ENCODE data around the gene TEX264.

Gene TEX264

GRCh38 chr3:51682526-51682925, 11.5 kb downstream of the TEX264 start:
- Histone ChIP-seq H3K36me3 (ENCODE audit: control insufficient read depth, insufficient read depth, low read length) (no peaks in the 10 kb centered on the region), H3K27ac (ENCODE audit: insufficient read depth, low read depth, low read length, poor library complexity, severe bottlenecking) (no peak overlapping the region), H3K4me3 (ENCODE audit: insufficient read depth, low read depth, low read length) (no peak overlapping the region), H3K9me3 (ENCODE audit: control insufficient read depth, low read length) (no peaks in the 10 kb centered on the region), H3K4me1 (ENCODE audit: control insufficient read depth, insufficient read depth, low read length) (peaks cover 5% of the 10 kb centered on the region), H3K27me3 (ENCODE audit: control insufficient read depth, insufficient read depth, low read length, poor library complexity, severe bottlenecking) (no peaks in the 10 kb centered on the region)
- 78 to 80% methylated on average over 7 of the region's 7 CpGs for WGBS, 2 experiments

GRCh38 chr3:51683566-51683965, 12.5 kb downstream of the TEX264 start:
- no peak overlapping the region for H3K27ac ChIP-seq (ENCODE audit: insufficient read depth, low read depth, low read length, poor library complexity, severe bottlenecking)
- no peak overlapping the region for H3K4me3 ChIP-seq (ENCODE audit: insufficient read depth, low read depth, low read length)
- H3K36me3 ChIP-seq (ENCODE audit: control insufficient read depth, insufficient read depth, low read length): no peaks in the 10 kb centered on the region
- no peaks in the 10 kb centered on the region for H3K9me3 ChIP-seq (ENCODE audit: control insufficient read depth, low read length)
- 83 to 90% methylated on average over 2 of the region's 2 CpGs for WGBS, 2 experiments
- peaks cover 4% of the 10 kb centered on the region for H3K4me1 ChIP-seq (ENCODE audit: control insufficient read depth, insufficient read depth, low read length)
- H3K27me3 ChIP-seq (ENCODE audit: control insufficient read depth, insufficient read depth, low read length, poor library complexity, severe bottlenecking): no peaks in the 10 kb centered on the region

GRCh38 chr3:51684971-51685751, 14.1 kb downstream of the TEX264 start:
- no peaks in the 10 kb centered on the region for H3K4me1 ChIP-seq (ENCODE audit: control insufficient read depth, insufficient read depth, low read length)
- no peaks in the 10 kb centered on the region for H3K36me3 ChIP-seq (ENCODE audit: control insufficient read depth, insufficient read depth, low read length)
- H3K9me3 ChIP-seq (ENCODE audit: control insufficient read depth, low read length): no peaks in the 10 kb centered on the region
- WGBS, 2 experiments: 86 to 87% methylated on average over 7 of the region's 7 CpGs
- H3K27ac ChIP-seq (ENCODE audit: insufficient read depth, low read depth, low read length, poor library complexity, severe bottlenecking): no peak overlapping the region
- H3K4me3 ChIP-seq (ENCODE audit: insufficient read depth, low read depth, low read length): no peak overlapping the region
- no peaks in the 10 kb centered on the region for H3K27me3 ChIP-seq (ENCODE audit: control insufficient read depth, insufficient read depth, low read length, poor library complexity, severe bottlenecking)

GRCh38 chr3:51686056-51686455, 15.0 kb downstream of the TEX264 start:
- H3K4me1 ChIP-seq (ENCODE audit: control insufficient read depth, insufficient read depth, low read length): no peaks in the 10 kb centered on the region
- no peak overlapping the region for H3K4me3 ChIP-seq (ENCODE audit: insufficient read depth, low read depth, low read length)
- no peak overlapping the region for H3K27ac ChIP-seq (ENCODE audit: insufficient read depth, low read depth, low read length, poor library complexity, severe bottlenecking)
- no peaks in the 10 kb centered on the region for H3K27me3 ChIP-seq (ENCODE audit: control insufficient read depth, insufficient read depth, low read length, poor library complexity, severe bottlenecking)
- no peaks in the 10 kb centered on the region for H3K9me3 ChIP-seq (ENCODE audit: control insufficient read depth, low read length)
- 95 to 96% methylated on average over 4 of the region's 4 CpGs for WGBS, 2 experiments
- no peaks in the 10 kb centered on the region for H3K36me3 ChIP-seq (ENCODE audit: control insufficient read depth, insufficient read depth, low read length)

GRCh38 chr3:51686512-51687215, 15.6 kb downstream of the TEX264 start:
- H3K9me3 ChIP-seq (ENCODE audit: control insufficient read depth, low read length): no peaks in the 10 kb centered on the region
- WGBS, 2 experiments: 86 to 87% methylated on average over 10 of the region's 10 CpGs
- H3K27ac ChIP-seq (ENCODE audit: insufficient read depth, low read depth, low read length, poor library complexity, severe bottlenecking): no peak overlapping the region
- no peaks in the 10 kb centered on the region for H3K27me3 ChIP-seq (ENCODE audit: control insufficient read depth, insufficient read depth, low read length, poor library complexity, severe bottlenecking)
- no peak overlapping the region for H3K4me3 ChIP-seq (ENCODE audit: insufficient read depth, low read depth, low read length)
- no peaks in the 10 kb centered on the region for H3K36me3 ChIP-seq (ENCODE audit: control insufficient read depth, insufficient read depth, low read length)
- H3K4me1 ChIP-seq (ENCODE audit: control insufficient read depth, insufficient read depth, low read length): peaks cover 2% of the 10 kb centered on the region

- Histone ChIP-seq H3K27ac (ENCODE audit: insufficient read depth, low read depth, low read length, poor library complexity, severe bottlenecking) (no peak overlapping the region), H3K4me3 (ENCODE audit: insufficient read depth, low read depth, low read length) (no peak overlapping the region), H3K36me3 (ENCODE audit: control insufficient read depth, insufficient read depth, low read length) (no peaks in the 10 kb centered on the region), H3K9me3 (ENCODE audit: control insufficient read depth, low read length) (no peaks in the 10 kb centered on the region), H3K4me1 (ENCODE audit: control insufficient read depth, insufficient read depth, low read length) (peaks cover 9% of the 10 kb centered on the region), H3K27me3 (ENCODE audit: control insufficient read depth, insufficient read depth, low read length, poor library complexity, severe bottlenecking) (no peaks in the 10 kb centered on the region)
- WGBS, 2 experiments: 93 to 94% methylated on average over 14 of the region's 14 CpGs
Measured at GRCh38 chr3:51687431-51688205, 16.6 kb downstream of the TEX264 start.

- Histone ChIP-seq H3K9me3 (ENCODE audit: control insufficient read depth, low read length) (no peaks in the 10 kb centered on the region), H3K36me3 (ENCODE audit: control insufficient read depth, insufficient read depth, low read length) (no peaks in the 10 kb centered on the region)
- 90 to 93% methylated on average over 3 of the region's 3 CpGs for WGBS, 2 experiments
Measured at GRCh38 chr3:51688206-51688600, 17.2 kb downstream of the TEX264 start.

GRCh38 chr3:51691021-51691420, 20.0 kb downstream of the TEX264 start:
- H3K27me3 ChIP-seq (ENCODE audit: control insufficient read depth, insufficient read depth, low read length, poor library complexity, severe bottlenecking): no peaks in the 10 kb centered on the region
- H3K36me3 ChIP-seq (ENCODE audit: control insufficient read depth, insufficient read depth, low read length): no peaks in the 10 kb centered on the region
- no peak overlapping the region for H3K27ac ChIP-seq (ENCODE audit: insufficient read depth, low read depth, low read length, poor library complexity, severe bottlenecking)
- H3K9me3 ChIP-seq (ENCODE audit: control insufficient read depth, low read length): no peaks in the 10 kb centered on the region
- H3K4me3 ChIP-seq (ENCODE audit: insufficient read depth, low read depth, low read length): no peak overlapping the region
- 89 to 92% methylated on average over 5 of the region's 5 CpGs for WGBS, 2 experiments
- H3K4me1 ChIP-seq (ENCODE audit: control insufficient read depth, insufficient read depth, low read length): peaks cover 9% of the 10 kb centered on the region

More at GRCh38 chr3:51688206-51688600, 17.2 kb downstream of the TEX264 start:
- H3K4me1 ChIP-seq (ENCODE audit: control insufficient read depth, insufficient read depth, low read length): peaks cover 9% of the 10 kb centered on the region
- no peaks in the 10 kb centered on the region for H3K27me3 ChIP-seq (ENCODE audit: control insufficient read depth, insufficient read depth, low read length, poor library complexity, severe bottlenecking)
- no peak overlapping the region for H3K4me3 ChIP-seq (ENCODE audit: insufficient read depth, low read depth, low read length)
- no peak overlapping the region for H3K27ac ChIP-seq (ENCODE audit: insufficient read depth, low read depth, low read length, poor library complexity, severe bottlenecking)

GRCh38 chr3:51691949-51692348, 20.9 kb downstream of the TEX264 start:
- H3K27me3 ChIP-seq (ENCODE audit: control insufficient read depth, insufficient read depth, low read length, poor library complexity, severe bottlenecking): no peaks in the 10 kb centered on the region
- no peaks in the 10 kb centered on the region for H3K9me3 ChIP-seq (ENCODE audit: control insufficient read depth, low read length)
- H3K36me3 ChIP-seq (ENCODE audit: control insufficient read depth, insufficient read depth, low read length): no peaks in the 10 kb centered on the region
- no peak overlapping the region for H3K27ac ChIP-seq (ENCODE audit: insufficient read depth, low read depth, low read length, poor library complexity, severe bottlenecking)
- no peak overlapping the region for H3K4me3 ChIP-seq (ENCODE audit: insufficient read depth, low read depth, low read length)
- H3K4me1 ChIP-seq (ENCODE audit: control insufficient read depth, insufficient read depth, low read length): peaks cover 9% of the 10 kb centered on the region
- WGBS, 2 experiments: 62 to 68% methylated on average over 3 of the region's 3 CpGs

GRCh38 chr3:51692980-51693395, 21.9 kb downstream of the TEX264 start:
- Histone ChIP-seq H3K9me3 (ENCODE audit: control insufficient read depth, low read length) (no peaks in the 10 kb centered on the region), H3K27ac (ENCODE audit: insufficient read depth, low read depth, low read length, poor library complexity, severe bottlenecking) (no peak overlapping the region), H3K4me3 (ENCODE audit: insufficient read depth, low read depth, low read length) (no peak overlapping the region), H3K27me3 (ENCODE audit: control insufficient read depth, insufficient read depth, low read length, poor library complexity, severe bottlenecking) (no peaks in the 10 kb centered on the region), H3K36me3 (ENCODE audit: control insufficient read depth, insufficient read depth, low read length) (no peaks in the 10 kb centered on the region), H3K4me1 (ENCODE audit: control insufficient read depth, insufficient read depth, low read length) (peaks cover 9% of the 10 kb centered on the region)
- WGBS, 2 experiments: 90% methylated on average over 8 of the region's 8 CpGs
